Measurements from ENCODE around the gene MBD3L1. TPM values are rescaled to one million over a fixed set of nuclear protein-coding genes. Genes with fewer than 3 reads are reported as not detected.

Gene MBD3L1
- total and polyA plus RNA-seq, 10 of the 15 experiments (the other 5 are each of a cell fraction or from before 2014, with no cell fraction given) = not detected

DNA sequence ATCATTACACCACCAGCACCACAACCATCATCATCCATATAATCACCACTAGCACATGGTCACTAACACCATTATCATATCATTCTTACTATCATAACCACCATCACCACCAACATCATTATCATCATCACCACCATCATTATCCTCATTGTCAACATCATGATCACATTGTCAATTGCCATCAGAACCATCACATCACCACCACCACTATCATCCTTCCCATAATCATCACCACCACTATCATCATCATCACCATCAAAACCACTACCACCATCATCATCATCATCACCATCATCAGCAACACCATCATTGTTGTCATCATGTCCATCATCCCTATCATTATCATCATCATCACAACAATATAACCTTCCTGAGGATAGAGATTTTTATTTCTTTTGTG, 58.1 kb downstream of the MBD3L1 start:
- BruUV-seq (replicated peaks) = no TSS peak
- Histone ChIP-seq H3K4me2 (ENCODE audit: control insufficient read depth, insufficient read depth) (no peak overlapping the region), H2AFZ (ENCODE audit: control insufficient read depth, low read depth, low read length) (no peak overlapping the region), H3K9me3 (replicated peaks; ENCODE audit: control insufficient read depth, insufficient read depth, low read length) (no peaks in the 10 kb centered on the region; the same call in 2 of the 3 replicates), H3K27me3 (replicated peaks in 1 of 2; ENCODE audit: control insufficient read depth in 2 of 2, insufficient read depth in 2 of 2, low read length in 1 of 2) (no peaks in the 10 kb centered on the region), H3K79me2 (ENCODE audit: control insufficient read depth, insufficient read depth, low read length) (no peaks in the 10 kb centered on the region), H3K27ac (ENCODE audit: control insufficient read depth, insufficient read depth) (no peak overlapping the region), H3K4me1 (ENCODE audit: control insufficient read depth, insufficient read depth, low read length) (no peaks in the 10 kb centered on the region), H3K9ac (ENCODE audit: control insufficient read depth, insufficient read depth, low read length) (no peak overlapping the region), H3K4me3 (no peak overlapping the region), H3K36me3 (ENCODE audit: control insufficient read depth in 2 of 2, insufficient read depth in 2 of 2, low read length in 1 of 2) (no peaks in the 10 kb centered on the region), H4K20me1 (ENCODE audit: control insufficient read depth, insufficient read depth) (no peaks in the 10 kb centered on the region)
- FAIRE-seq (no peak), DNase-seq (ENCODE audit: low read depth, low spot score) (no peak), ATAC-seq (no peak)
- SMC1A ChIA-PET (ENCODE audit: uncharacterized antibody, unreplicated experiment) = no interaction called here
- CTCF ChIA-PET = no interaction called here
- intact Hi-C loops (cut with micrococcal nuclease; ENCODE audit: unreplicated experiment) (no loop called here), in situ Hi-C loops (cut with MboI) (no loop called here)
- POLR2A ChIA-PET = no interaction called here
- RAD21 ChIA-PET (ENCODE audit: unreplicated experiment) = no interaction called here
- TF ChIP-seq LARP7 (IDR thresholded peaks at IDR 0.05) (no peak), YY1 (IDR thresholded peaks at IDR 0.05; ENCODE audit: low read depth, low read length) (no peak), IKZF1 (conservative IDR thresholded peaks at IDR 0.05) (no peak), NBN (IDR thresholded peaks at IDR 0.05) (no peak), PML (IDR thresholded peaks at IDR 0.05; ENCODE audit: low read length) (no peak), EED (IDR thresholded peaks at IDR 0.05; ENCODE audit: low read depth) (no peak), KDM1A (IDR thresholded peaks at IDR 0.05; ENCODE audit: borderline replicate concordance) (no peak), RELA (IDR thresholded peaks at IDR 0.05; ENCODE audit: borderline replicate concordance, partially characterized antibody) (no peak), CHD1 (IDR thresholded peaks at IDR 0.05; ENCODE audit: low read depth, low read length) (no peak), HDGF (IDR thresholded peaks at IDR 0.05) (no peak), NFYA (IDR thresholded peaks at IDR 0.05; ENCODE audit: borderline replicate concordance, low read depth, low read length) (no peak)
- TF ChIP-seq, protein P1, sequence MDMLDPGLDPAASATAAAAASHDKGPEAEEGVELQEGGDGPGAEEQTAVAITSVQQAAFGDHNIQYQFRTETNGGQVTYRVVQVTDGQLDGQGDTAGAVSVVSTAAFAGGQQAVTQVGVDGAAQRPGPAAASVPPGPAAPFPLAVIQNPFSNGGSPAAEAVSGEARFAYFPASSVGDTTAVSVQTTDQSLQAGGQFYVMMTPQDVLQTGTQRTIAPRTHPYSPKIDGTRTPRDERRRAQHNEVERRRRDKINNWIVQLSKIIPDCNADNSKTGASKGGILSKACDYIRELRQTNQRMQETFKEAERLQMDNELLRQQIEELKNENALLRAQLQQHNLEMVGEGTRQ (IDR thresholded peaks at IDR 0.05; ENCODE audit: borderline replicate concordance, low read depth, low read length) = no peak
- TF ChIP-seq, protein P2, sequence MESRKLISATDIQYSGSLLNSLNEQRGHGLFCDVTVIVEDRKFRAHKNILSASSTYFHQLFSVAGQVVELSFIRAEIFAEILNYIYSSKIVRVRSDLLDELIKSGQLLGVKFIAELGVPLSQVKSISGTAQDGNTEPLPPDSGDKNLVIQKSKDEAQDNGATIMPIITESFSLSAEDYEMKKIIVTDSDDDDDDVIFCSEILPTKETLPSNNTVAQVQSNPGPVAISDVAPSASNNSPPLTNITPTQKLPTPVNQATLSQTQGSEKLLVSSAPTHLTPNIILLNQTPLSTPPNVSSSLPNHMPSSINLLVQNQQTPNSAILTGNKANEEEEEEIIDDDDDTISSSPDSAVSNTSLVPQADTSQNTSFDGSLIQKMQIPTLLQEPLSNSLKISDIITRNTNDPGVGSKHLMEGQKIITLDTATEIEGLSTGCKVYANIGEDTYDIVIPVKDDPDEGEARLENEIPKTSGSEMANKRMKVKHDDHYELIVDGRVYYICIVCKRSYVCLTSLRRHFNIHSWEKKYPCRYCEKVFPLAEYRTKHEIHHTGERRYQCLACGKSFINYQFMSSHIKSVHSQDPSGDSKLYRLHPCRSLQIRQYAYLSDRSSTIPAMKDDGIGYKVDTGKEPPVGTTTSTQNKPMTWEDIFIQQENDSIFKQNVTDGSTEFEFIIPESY (IDR thresholded peaks at IDR 0.05) = no peak
- TF ChIP-seq, protein P3, sequence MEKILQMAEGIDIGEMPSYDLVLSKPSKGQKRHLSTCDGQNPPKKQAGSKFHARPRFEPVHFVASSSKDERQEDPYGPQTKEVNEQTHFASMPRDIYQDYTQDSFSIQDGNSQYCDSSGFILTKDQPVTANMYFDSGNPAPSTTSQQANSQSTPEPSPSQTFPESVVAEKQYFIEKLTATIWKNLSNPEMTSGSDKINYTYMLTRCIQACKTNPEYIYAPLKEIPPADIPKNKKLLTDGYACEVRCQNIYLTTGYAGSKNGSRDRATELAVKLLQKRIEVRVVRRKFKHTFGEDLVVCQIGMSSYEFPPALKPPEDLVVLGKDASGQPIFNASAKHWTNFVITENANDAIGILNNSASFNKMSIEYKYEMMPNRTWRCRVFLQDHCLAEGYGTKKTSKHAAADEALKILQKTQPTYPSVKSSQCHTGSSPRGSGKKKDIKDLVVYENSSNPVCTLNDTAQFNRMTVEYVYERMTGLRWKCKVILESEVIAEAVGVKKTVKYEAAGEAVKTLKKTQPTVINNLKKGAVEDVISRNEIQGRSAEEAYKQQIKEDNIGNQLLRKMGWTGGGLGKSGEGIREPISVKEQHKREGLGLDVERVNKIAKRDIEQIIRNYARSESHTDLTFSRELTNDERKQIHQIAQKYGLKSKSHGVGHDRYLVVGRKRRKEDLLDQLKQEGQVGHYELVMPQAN (conservative IDR thresholded peaks at IDR 0.05) = no peak
- TF ChIP-seq, protein P4, sequence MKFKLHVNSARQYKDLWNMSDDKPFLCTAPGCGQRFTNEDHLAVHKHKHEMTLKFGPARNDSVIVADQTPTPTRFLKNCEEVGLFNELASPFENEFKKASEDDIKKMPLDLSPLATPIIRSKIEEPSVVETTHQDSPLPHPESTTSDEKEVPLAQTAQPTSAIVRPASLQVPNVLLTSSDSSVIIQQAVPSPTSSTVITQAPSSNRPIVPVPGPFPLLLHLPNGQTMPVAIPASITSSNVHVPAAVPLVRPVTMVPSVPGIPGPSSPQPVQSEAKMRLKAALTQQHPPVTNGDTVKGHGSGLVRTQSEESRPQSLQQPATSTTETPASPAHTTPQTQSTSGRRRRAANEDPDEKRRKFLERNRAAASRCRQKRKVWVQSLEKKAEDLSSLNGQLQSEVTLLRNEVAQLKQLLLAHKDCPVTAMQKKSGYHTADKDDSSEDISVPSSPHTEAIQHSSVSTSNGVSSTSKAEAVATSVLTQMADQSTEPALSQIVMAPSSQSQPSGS (IDR thresholded peaks at IDR 0.05; ENCODE audit: low read length) = no peak
- TF ChIP-seq, protein P5, sequence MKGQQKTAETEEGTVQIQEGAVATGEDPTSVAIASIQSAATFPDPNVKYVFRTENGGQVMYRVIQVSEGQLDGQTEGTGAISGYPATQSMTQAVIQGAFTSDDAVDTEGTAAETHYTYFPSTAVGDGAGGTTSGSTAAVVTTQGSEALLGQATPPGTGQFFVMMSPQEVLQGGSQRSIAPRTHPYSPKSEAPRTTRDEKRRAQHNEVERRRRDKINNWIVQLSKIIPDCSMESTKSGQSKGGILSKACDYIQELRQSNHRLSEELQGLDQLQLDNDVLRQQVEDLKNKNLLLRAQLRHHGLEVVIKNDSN (IDR thresholded peaks at IDR 0.05; ENCODE audit: borderline replicate concordance, extremely low read length, insufficient read depth, low read depth, low read length) = no peak
- TF ChIP-seq, protein P6, sequence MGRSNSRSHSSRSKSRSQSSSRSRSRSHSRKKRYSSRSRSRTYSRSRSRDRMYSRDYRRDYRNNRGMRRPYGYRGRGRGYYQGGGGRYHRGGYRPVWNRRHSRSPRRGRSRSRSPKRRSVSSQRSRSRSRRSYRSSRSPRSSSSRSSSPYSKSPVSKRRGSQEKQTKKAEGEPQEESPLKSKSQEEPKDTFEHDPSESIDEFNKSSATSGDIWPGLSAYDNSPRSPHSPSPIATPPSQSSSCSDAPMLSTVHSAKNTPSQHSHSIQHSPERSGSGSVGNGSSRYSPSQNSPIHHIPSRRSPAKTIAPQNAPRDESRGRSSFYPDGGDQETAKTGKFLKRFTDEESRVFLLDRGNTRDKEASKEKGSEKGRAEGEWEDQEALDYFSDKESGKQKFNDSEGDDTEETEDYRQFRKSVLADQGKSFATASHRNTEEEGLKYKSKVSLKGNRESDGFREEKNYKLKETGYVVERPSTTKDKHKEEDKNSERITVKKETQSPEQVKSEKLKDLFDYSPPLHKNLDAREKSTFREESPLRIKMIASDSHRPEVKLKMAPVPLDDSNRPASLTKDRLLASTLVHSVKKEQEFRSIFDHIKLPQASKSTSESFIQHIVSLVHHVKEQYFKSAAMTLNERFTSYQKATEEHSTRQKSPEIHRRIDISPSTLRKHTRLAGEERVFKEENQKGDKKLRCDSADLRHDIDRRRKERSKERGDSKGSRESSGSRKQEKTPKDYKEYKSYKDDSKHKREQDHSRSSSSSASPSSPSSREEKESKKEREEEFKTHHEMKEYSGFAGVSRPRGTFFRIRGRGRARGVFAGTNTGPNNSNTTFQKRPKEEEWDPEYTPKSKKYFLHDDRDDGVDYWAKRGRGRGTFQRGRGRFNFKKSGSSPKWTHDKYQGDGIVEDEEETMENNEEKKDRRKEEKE (IDR thresholded peaks at IDR 0.05) = no peak

Data from GM12878 (cell line).